Measurements from ENCODE around the gene MFSD6.
"Not testable (repeated sequence)": the region's sequence is repeated elsewhere in the genome, so short reads cannot be mapped to it uniquely, and the experiment has no call there.

- not testable (repeated sequence) for TF ChIP-seq CTCF (conservative IDR thresholded peaks at IDR 0.05; ENCODE audit: low read depth, low read length); EZH2 (IDR thresholded peaks at IDR 0.05; ENCODE audit: low read length, unreplicated experiment)
These were observed 86.6 kb downstream of the MFSD6 start for GRCh38 chr2:190494600-190495227.

Data from PC-3 (cell line).